NCI-H446 (cell line): ENCODE results near the gene MGLL.

ENCODE experiments used
- DNase-seq, 2 experiments: peaks; one replicate each; lab custom pipeline; 2025; lab: John Stamatoyannopoulos, UW

MGLL gene

GRCh38 chr3:127811717-127812116, 10.6 kb downstream of the MGLL start:
- DNase-seq, result no peak

GRCh38 chr3:127809611-127810010, 12.7 kb downstream of the MGLL start:
- DNase-seq, result no peak

- DNase-seq, result no peak
Measured at GRCh38 chr3:127809211-127809610, 13.1 kb downstream of the MGLL start.

GRCh38 chr3:127808197-127808596, 14.1 kb downstream of the MGLL start:
- no peak for DNase-seq

- DNase-seq, result no peak
Measured at GRCh38 chr3:127805026-127805753, 17.1 kb downstream of the MGLL start.

GRCh38 chr3:127804141-127804540, 18.2 kb downstream of the MGLL start:
- DNase-seq, result no peak

GRCh38 chr3:127803619-127804018, 18.7 kb downstream of the MGLL start:
- no peak for DNase-seq

GRCh38 chr3:127802606-127803005, 19.7 kb downstream of the MGLL start:
- DNase-seq, result no peak

GRCh38 chr3:127801731-127802313, 20.5 kb downstream of the MGLL start:
- no peak for DNase-seq

- DNase-seq, result no peak
Measured at GRCh38 chr3:127800508-127800907, 21.8 kb downstream of the MGLL start.

GRCh38 chr3:127799476-127800222, 22.7 kb downstream of the MGLL start:
- no peak for DNase-seq

- no peak for DNase-seq
Measured at GRCh38 chr3:127798716-127799115, 23.6 kb downstream of the MGLL start.

GRCh38 chr3:127796831-127797150, 25.5 kb downstream of the MGLL start:
- peak in 1 of 2 experiments; percentile 35 for DNase-seq

- DNase-seq, result peak; percentile 52 to 71
Measured at GRCh38 chr3:127796045-127796830, 26.1 kb downstream of the MGLL start.

- DNase-seq, result no peak
Measured at GRCh38 chr3:127794972-127795371, 27.3 kb downstream of the MGLL start.

GRCh38 chr3:127794402-127794801, 27.9 kb downstream of the MGLL start:
- DNase-seq, result no peak

GRCh38 chr3:127792541-127793292, 29.6 kb downstream of the MGLL start:
- DNase-seq, result peak; percentile 20 to 80

GRCh38 chr3:127791221-127791913, 30.9 kb downstream of the MGLL start:
- DNase-seq, result no peak

- no peak for DNase-seq
Measured at GRCh38 chr3:127790882-127791183, 31.5 kb downstream of the MGLL start.

GRCh38 chr3:127789990-127790881, 32.1 kb downstream of the MGLL start:
- DNase-seq, result no peak
